ENCODE measurements around the gene CREB5.

The CREB5 gene

GRCh38 chr7:28435732-28436378 is 23.5 kb downstream of the CREB5 start:
- DNase-seq: no peak

- no peak for DNase-seq
These were observed 27.8 kb downstream of the CREB5 start for GRCh38 chr7:28440055-28440601.

GRCh38 chr7:28442540-28443420 is 30.5 kb downstream of the CREB5 start:
- DNase-seq: no peak

GRCh38 chr7:28446131-28446530 is 33.8 kb downstream of the CREB5 start:
- DNase-seq: no peak

- DNase-seq: no peak
These were observed 34.8 kb downstream of the CREB5 start for GRCh38 chr7:28447071-28447470.

- DNase-seq: no peak
These were observed 36.4 kb downstream of the CREB5 start for GRCh38 chr7:28448708-28449107.

GRCh38 chr7:28452681-28453080 is 40.4 kb downstream of the CREB5 start:
- DNase-seq: no peak

GRCh38 chr7:28455486-28455885 is 43.2 kb downstream of the CREB5 start:
- DNase-seq: no peak

GRCh38 chr7:28456044-28456443 is 43.7 kb downstream of the CREB5 start:
- DNase-seq: no peak

- DNase-seq: no peak
These were observed 46.4 kb downstream of the CREB5 start for GRCh38 chr7:28458732-28459131.

- DNase-seq: no peak
These were observed 47.0 kb downstream of the CREB5 start for GRCh38 chr7:28459306-28459705.

GRCh38 chr7:28465697-28466096 is 53.4 kb downstream of the CREB5 start:
- DNase-seq: no peak

GRCh38 chr7:28466341-28466740 is 54.0 kb downstream of the CREB5 start:
- DNase-seq: no peak

- DNase-seq: no peak
These were observed 54.6 kb downstream of the CREB5 start for GRCh38 chr7:28466885-28467284.

- DNase-seq: no peak
These were observed 57.2 kb downstream of the CREB5 start for GRCh38 chr7:28469562-28469961.

- no peak for DNase-seq
These were observed 58.0 kb downstream of the CREB5 start for GRCh38 chr7:28470344-28470743.

GRCh38 chr7:28472332-28472731 is 60.0 kb downstream of the CREB5 start:
- DNase-seq: no peak

GRCh38 chr7:28473571-28474281 is 61.4 kb downstream of the CREB5 start:
- no peak for DNase-seq

GRCh38 chr7:28474282-28474638 is 61.9 kb downstream of the CREB5 start:
- no peak for DNase-seq

GRCh38 chr7:28474640-28475039 is 62.3 kb downstream of the CREB5 start:
- DNase-seq: no peak

- no peak for DNase-seq
These were observed 64.7 kb downstream of the CREB5 start for GRCh38 chr7:28477041-28477442.

- no peak for DNase-seq
These were observed 66.3 kb downstream of the CREB5 start for GRCh38 chr7:28478656-28479055.

GRCh38 chr7:28479507-28479947 is 67.2 kb downstream of the CREB5 start:
- DNase-seq: no peak

GRCh38 chr7:28480595-28480994 is 68.3 kb downstream of the CREB5 start:
- no peak for DNase-seq
